ENCODE measurements around the gene ALDH1B1.

DNA sequence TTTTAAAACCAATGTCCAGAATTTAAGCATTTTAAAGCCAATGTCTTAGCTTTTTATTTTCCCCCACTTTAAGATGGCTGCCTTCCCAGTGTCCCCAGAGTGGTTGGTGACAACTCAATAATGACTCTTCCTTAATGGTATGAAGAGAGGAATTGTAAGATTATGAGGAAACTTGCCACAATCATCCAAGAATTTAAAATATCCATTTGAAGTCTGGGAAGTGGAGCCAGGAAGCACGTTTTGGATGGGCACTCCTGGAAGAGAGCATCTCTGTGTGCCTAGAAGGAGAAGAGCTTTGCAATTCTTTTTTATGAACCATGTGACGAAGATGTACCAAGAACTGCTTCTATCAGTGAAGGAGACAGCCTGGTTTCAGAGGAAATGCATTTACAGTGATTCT is 43.0 kb downstream of the ALDH1B1 start:
- TF ChIP-seq, protein P1, sequence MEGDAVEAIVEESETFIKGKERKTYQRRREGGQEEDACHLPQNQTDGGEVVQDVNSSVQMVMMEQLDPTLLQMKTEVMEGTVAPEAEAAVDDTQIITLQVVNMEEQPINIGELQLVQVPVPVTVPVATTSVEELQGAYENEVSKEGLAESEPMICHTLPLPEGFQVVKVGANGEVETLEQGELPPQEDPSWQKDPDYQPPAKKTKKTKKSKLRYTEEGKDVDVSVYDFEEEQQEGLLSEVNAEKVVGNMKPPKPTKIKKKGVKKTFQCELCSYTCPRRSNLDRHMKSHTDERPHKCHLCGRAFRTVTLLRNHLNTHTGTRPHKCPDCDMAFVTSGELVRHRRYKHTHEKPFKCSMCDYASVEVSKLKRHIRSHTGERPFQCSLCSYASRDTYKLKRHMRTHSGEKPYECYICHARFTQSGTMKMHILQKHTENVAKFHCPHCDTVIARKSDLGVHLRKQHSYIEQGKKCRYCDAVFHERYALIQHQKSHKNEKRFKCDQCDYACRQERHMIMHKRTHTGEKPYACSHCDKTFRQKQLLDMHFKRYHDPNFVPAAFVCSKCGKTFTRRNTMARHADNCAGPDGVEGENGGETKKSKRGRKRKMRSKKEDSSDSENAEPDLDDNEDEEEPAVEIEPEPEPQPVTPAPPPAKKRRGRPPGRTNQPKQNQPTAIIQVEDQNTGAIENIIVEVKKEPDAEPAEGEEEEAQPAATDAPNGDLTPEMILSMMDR (IDR thresholded peaks at IDR 0.05), result no peak
- no peak for TF ChIP-seq POLR2A (IDR thresholded peaks at IDR 0.05)

Data from breast epithelium (tissue), 3 donors.